K562 (cell line): Measurements from ENCODE around the gene CDKN2C. TPM values are rescaled to one million over a fixed set of nuclear protein-coding genes. Genes with fewer than 3 reads are reported as not detected.

Experiments used
- AFF1 ChIP-seq, 2 experiments: fragments of 450-650 bp; IDR thresholded peaks; 2 replicates each; pipeline ENCODE4 v1.6.1; 2018; ENCODE audit warnings: mild to moderate bottlenecking in 2 of 2, low read depth in 1 of 2; ENCODE audit not compliant: partially characterized antibody in 2 of 2
- CREB3 ChIP-seq: fragments of 450-650 bp; conservative IDR thresholded peaks from 2 replicates; pipeline ENCODE4 v1.6.1; 2016; ENCODE audit warnings: missing genetic modification characterization, low read depth, mild to moderate bottlenecking, missing compliant biosample characterization, moderate library complexity
- E2F1 ChIP-seq: sonication (generic); formaldehyde crosslinking; IDR thresholded peaks from 2 replicates; pipeline ENCODE4 v1.8.1; 2023; ENCODE audit warnings: mild to moderate bottlenecking, missing genetic modification reagents, moderate library complexity
- E2F5 ChIP-seq: sonication (generic); formaldehyde crosslinking; IDR thresholded peaks from 2 replicates; pipeline ENCODE4 v1.8.0; 2022; ENCODE audit warnings: mild to moderate bottlenecking, missing genetic modification reagents
- GATA2 ChIP-seq: sonication (generic); formaldehyde crosslinking; IDR thresholded peaks from 2 replicates; pipeline ENCODE4 v1.4.0; 2020; ENCODE audit warnings: mild to moderate bottlenecking, missing genetic modification reagents
- NBN ChIP-seq: fragments of 450-650 bp; IDR thresholded peaks from 2 replicates; pipeline ENCODE4 v1.6.1; 2016; ENCODE audit warnings: low read depth, mild to moderate bottlenecking
- PRDM10 ChIP-seq: fragments of 450-650 bp; IDR thresholded peaks from 2 replicates; pipeline ENCODE4 v1.6.1; 2018; ENCODE audit not compliant: partially characterized antibody
- SNIP1 ChIP-seq: fragments of 450-650 bp; IDR thresholded peaks from 2 replicates; pipeline ENCODE4 v1.7.1; 2017; ENCODE audit warnings: low read depth, mild to moderate bottlenecking
- SPI1 ChIP-seq: IDR thresholded peaks from 2 replicates; pipeline ENCODE4 v1.6.1; 2011; ENCODE audit warnings: low read depth, low read length, control low read depth, borderline replicate concordance
- TEAD2 ChIP-seq: fragments of 450-650 bp; IDR thresholded peaks from 2 replicates; pipeline ENCODE4 v1.6.1; 2016; ENCODE audit warnings: missing genetic modification characterization, control low read depth, missing compliant biosample characterization
- THRAP3 ChIP-seq: fragments of 450-650 bp; IDR thresholded peaks from 2 replicates; pipeline ENCODE4 v1.6.1; 2016; ENCODE audit warnings: mild to moderate bottlenecking, inconsistent platforms, borderline replicate concordance
- THRB ChIP-seq: fragments of 450-650 bp; formaldehyde crosslinking; conservative IDR thresholded peaks from 2 replicates; pipeline ENCODE4 v1.4.0; 2022; ENCODE audit warnings: mild to moderate bottlenecking, missing genetic modification characterization
- ZC3H11A ChIP-seq: IDR thresholded peaks from 2 replicates; pipeline ENCODE4 v1.6.1; 2012; ENCODE audit warnings: low read depth, low read length, improper control_type of control experiment
- ZNF324 ChIP-seq: fragments of 250-450 bp; sonication (Bioruptor Pico); IDR thresholded peaks from 2 replicates; pipeline ENCODE4 v1.4.0; 2020; ENCODE audit warnings: mild to moderate bottlenecking
- polyA plus RNA-seq, 8 experiments: library from polyadenylated mRNA; depleted of rRNA in 4 of 8; stranded (reverse) in 5 of 8; unstranded in 3 of 8; fragments of >200 nt; fragmentation: Nextera tagmentation in 2 of 8; fragmentation: Illumina TruSeq in 1 of 8; extraction: Ambion mirVana in 2 of 8; extraction: Trizol in 1 of 8; gene quantifications; 2 replicates each; pipeline versions ENCODE4 v1.2.1 to v1.2.3, GENCODE V29; 2011 to 2014; ENCODE audit warnings: inconsistent platforms in 1 of 8, missing spikeins in 1 of 8
- total RNA-seq, 7 experiments: library from RNA; depleted of rRNA in 6 of 7; stranded (reverse); fragments of >200 nt in 6 of 7; fragmentation: Illumina TruSeq in 2 of 7; extraction: Trizol in 2 of 7; gene quantifications; 2 replicates each; pipeline versions ENCODE4 v1.2.1 to v1.2.3, GENCODE V29; 2011 to 2021; ENCODE audit warnings: low replicate concordance in 1 of 7

Gene CDKN2C
- total and polyA plus RNA-seq, 9 of the 15 experiments (the other 6 are each of a cell fraction or from before 2014, with no cell fraction given) = 11.9 to 74.3 (median 45.9) TPM

- peak in 1 of 2 experiments; percentile 17 for TF ChIP-seq AFF1 (IDR thresholded peaks at IDR 0.05; ENCODE audit: low read depth in 1 of 2, partially characterized antibody in 2 of 2)
- no peak for TF ChIP-seq ZC3H11A
- TF ChIP-seq THRAP3 = peak; percentile 75; the same call in 1 of the 2 replicates
- TF ChIP-seq SPI1 = no peak
- no peak for TF ChIP-seq E2F5 (CRISPR knock-in tag)
- TF ChIP-seq E2F1 (CRISPR knock-in tag) = no peak
- TF ChIP-seq TEAD2 (tag) = no peak
- TF ChIP-seq THRB = no peak
- no peak for TF ChIP-seq NBN
- no peak; the same call in 1 of the 2 replicates for TF ChIP-seq CREB3 (tag)
- no peak for TF ChIP-seq SNIP1
- no peak for TF ChIP-seq PRDM10
- no peak for TF ChIP-seq ZNF324 (CRISPR knock-in tag)
- TF ChIP-seq GATA2 (CRISPR knock-in tag) = no peak
Observed at GRCh38 chr1:50967416-50968157, 2.5 kb upstream of the CDKN2C start (continued).
